ENCODE data around the gene ASTN2.

The ASTN2 gene

GRCh38 chr9:116409129-116409528, 1005.7 kb downstream of the ASTN2 start:
- TF ChIP-seq MYC (IDR thresholded peaks at IDR 0.05; ENCODE audit: low read depth, low read length) (no peak), MAX (IDR thresholded peaks at IDR 0.05; ENCODE audit: low read depth, low read length) (no peak), POLR2A (IDR thresholded peaks at IDR 0.05; ENCODE audit: extremely low read depth, insufficient read length) (no peak), CTCF (IDR thresholded peaks at IDR 0.05; ENCODE audit: low read depth, low read length) (no peak)
- no peak overlapping the region for H3K4me3 ChIP-seq (ENCODE audit: low read depth, low read length)
- DNase-seq (ENCODE audit: low read depth): no peak

- no peak for DNase-seq (ENCODE audit: low read depth)
- TF ChIP-seq CTCF (IDR thresholded peaks at IDR 0.05; ENCODE audit: low read depth, low read length) (no peak), MAX (IDR thresholded peaks at IDR 0.05; ENCODE audit: low read depth, low read length) (no peak), POLR2A (IDR thresholded peaks at IDR 0.05; ENCODE audit: extremely low read depth, insufficient read length) (no peak), MYC (IDR thresholded peaks at IDR 0.05; ENCODE audit: low read depth, low read length) (no peak)
- no peak overlapping the region for H3K4me3 ChIP-seq (ENCODE audit: low read depth, low read length)
These were observed 1008.4 kb downstream of the ASTN2 start for GRCh38 chr9:116406469-116406868.

GRCh38 chr9:116405321-116405720, 1009.5 kb downstream of the ASTN2 start:
- TF ChIP-seq CTCF (IDR thresholded peaks at IDR 0.05; ENCODE audit: low read depth, low read length): no peak
- TF ChIP-seq MYC (IDR thresholded peaks at IDR 0.05; ENCODE audit: low read depth, low read length): no peak
- DNase-seq (ENCODE audit: low read depth): no peak

GRCh38 chr9:116404228-116404627, 1010.6 kb downstream of the ASTN2 start:
- no peak for TF ChIP-seq MAX (IDR thresholded peaks at IDR 0.05; ENCODE audit: low read depth, low read length)
- TF ChIP-seq POLR2A (IDR thresholded peaks at IDR 0.05; ENCODE audit: extremely low read depth, insufficient read length): no peak
- TF ChIP-seq CTCF (IDR thresholded peaks at IDR 0.05; ENCODE audit: low read depth, low read length): no peak
- TF ChIP-seq MYC (IDR thresholded peaks at IDR 0.05; ENCODE audit: low read depth, low read length): no peak
- no peak overlapping the region for H3K4me3 ChIP-seq (ENCODE audit: low read depth, low read length)
- DNase-seq (ENCODE audit: low read depth): no peak

More at GRCh38 chr9:116405321-116405720, 1009.5 kb downstream of the ASTN2 start:
- no peak overlapping the region for H3K4me3 ChIP-seq (ENCODE audit: low read depth, low read length)

- TF ChIP-seq CTCF (IDR thresholded peaks at IDR 0.05; ENCODE audit: low read depth, low read length) (no peak), MYC (IDR thresholded peaks at IDR 0.05; ENCODE audit: low read depth, low read length) (no peak), POLR2A (IDR thresholded peaks at IDR 0.05; ENCODE audit: extremely low read depth, insufficient read length) (no peak), MAX (IDR thresholded peaks at IDR 0.05; ENCODE audit: low read depth, low read length) (no peak)
- no peak overlapping the region for H3K4me3 ChIP-seq (ENCODE audit: low read depth, low read length)
- DNase-seq (ENCODE audit: low read depth): no peak
These were observed 1011.7 kb downstream of the ASTN2 start for GRCh38 chr9:116403171-116403570.

- no peak for DNase-seq (ENCODE audit: low read depth)
- no peak overlapping the region for H3K4me3 ChIP-seq (ENCODE audit: low read depth, low read length)
- TF ChIP-seq POLR2A (IDR thresholded peaks at IDR 0.05; ENCODE audit: extremely low read depth, insufficient read length) (no peak), CTCF (IDR thresholded peaks at IDR 0.05; ENCODE audit: low read depth, low read length) (no peak), MYC (IDR thresholded peaks at IDR 0.05; ENCODE audit: low read depth, low read length) (no peak), MAX (IDR thresholded peaks at IDR 0.05; ENCODE audit: low read depth, low read length) (no peak)
These were observed 1019.2 kb downstream of the ASTN2 start for GRCh38 chr9:116395699-116396037.
